ENCODE measurements around the gene ZNF782. TPM values are rescaled to one million over a fixed set of nuclear protein-coding genes. Genes with fewer than 3 reads are reported as not detected.
"Not testable (repeated sequence)": the region's sequence is repeated elsewhere in the genome, so short reads cannot be mapped to it uniquely, and the experiment has no call there.

ZNF782 gene
- total RNA-seq, 2 experiments from 2014 or later = 4.7 to 5.0 TPM

- ATAC-seq = no peak
- Mint-ChIP-seq H3K9me3 (no peaks in the 10 kb centered on the region), H3K27ac (no peak overlapping the region), H3K27me3 (peaks cover 29% of the 10 kb centered on the region), H3K4me3 (no peak overlapping the region), H3K36me3 (ENCODE audit: low read depth) (no peaks in the 10 kb centered on the region), H3K4me1 (ENCODE audit: low read depth) (peaks cover 23% of the 10 kb centered on the region)
- TF ChIP-seq, protein P1, sequence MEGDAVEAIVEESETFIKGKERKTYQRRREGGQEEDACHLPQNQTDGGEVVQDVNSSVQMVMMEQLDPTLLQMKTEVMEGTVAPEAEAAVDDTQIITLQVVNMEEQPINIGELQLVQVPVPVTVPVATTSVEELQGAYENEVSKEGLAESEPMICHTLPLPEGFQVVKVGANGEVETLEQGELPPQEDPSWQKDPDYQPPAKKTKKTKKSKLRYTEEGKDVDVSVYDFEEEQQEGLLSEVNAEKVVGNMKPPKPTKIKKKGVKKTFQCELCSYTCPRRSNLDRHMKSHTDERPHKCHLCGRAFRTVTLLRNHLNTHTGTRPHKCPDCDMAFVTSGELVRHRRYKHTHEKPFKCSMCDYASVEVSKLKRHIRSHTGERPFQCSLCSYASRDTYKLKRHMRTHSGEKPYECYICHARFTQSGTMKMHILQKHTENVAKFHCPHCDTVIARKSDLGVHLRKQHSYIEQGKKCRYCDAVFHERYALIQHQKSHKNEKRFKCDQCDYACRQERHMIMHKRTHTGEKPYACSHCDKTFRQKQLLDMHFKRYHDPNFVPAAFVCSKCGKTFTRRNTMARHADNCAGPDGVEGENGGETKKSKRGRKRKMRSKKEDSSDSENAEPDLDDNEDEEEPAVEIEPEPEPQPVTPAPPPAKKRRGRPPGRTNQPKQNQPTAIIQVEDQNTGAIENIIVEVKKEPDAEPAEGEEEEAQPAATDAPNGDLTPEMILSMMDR (IDR thresholded peaks at IDR 0.05) = no peak
- intact Hi-C loops (cut with micrococcal nuclease) = no loop called here
- no peak for DNase-seq
- ChIA-PET CTCF (interaction anchor here (1.1 to 7.5 kb wide), 5 partner anchors 12 to 527 kb away, joined by 3 to 43 read pairs (median 3); no protein-coding TSS in a partner anchor), POLR2A (interaction anchor here (0.7 kb wide), 1 partner anchor 515 kb away, joined by 3 read pairs; no protein-coding TSS in a partner anchor)
Measured at GRCh38 chr9:96874201-96874785, 20.0 kb upstream of the ZNF782 start.

GRCh38 chr9:96871176-96871575 lies 16.9 kb upstream of the ZNF782 start:
- no peaks in the 10 kb centered on the region for H3K9me3 Mint-ChIP-seq
- no peak overlapping the region for H3K27ac Mint-ChIP-seq

GRCh38 chr9:96868709-96869108 lies 14.4 kb upstream of the ZNF782 start:
- TF ChIP-seq, protein P1 (IDR thresholded peaks at IDR 0.05) = no peak
- intact Hi-C loops (cut with micrococcal nuclease) = no loop called here
- Mint-ChIP-seq H3K4me3 (no peak overlapping the region), H3K9me3 (peaks cover 4% of the 10 kb centered on the region), H3K27ac (no peak overlapping the region), H3K27me3 (peaks cover 7% of the 10 kb centered on the region), H3K4me1 (ENCODE audit: low read depth) (no peaks in the 10 kb centered on the region), H3K36me3 (ENCODE audit: low read depth) (peaks cover 4% of the 10 kb centered on the region)
- ATAC-seq (no peak), DNase-seq (no peak)
- POLR2A ChIA-PET = no interaction called here
- CTCF ChIA-PET = no interaction called here

More at GRCh38 chr9:96871176-96871575, 16.9 kb upstream of the ZNF782 start:
- H3K36me3 Mint-ChIP-seq (ENCODE audit: low read depth) = no peaks in the 10 kb centered on the region
- DNase-seq (no peak), ATAC-seq (no peak)
- H3K4me3 Mint-ChIP-seq = no peak overlapping the region
- ChIA-PET POLR2A (no interaction called here), CTCF (interaction anchor here (1.7 to 7.5 kb wide), 2 partner anchors 14 to 727 kb away, joined by 3 to 43 read pairs; no protein-coding TSS in a partner anchor)
- H3K4me1 Mint-ChIP-seq (ENCODE audit: low read depth) = peaks cover 21% of the 10 kb centered on the region
- TF ChIP-seq, protein P1 (IDR thresholded peaks at IDR 0.05) = no peak
- peaks cover 16% of the 10 kb centered on the region for H3K27me3 Mint-ChIP-seq
- intact Hi-C loops (cut with micrococcal nuclease) = no loop called here

- CTCF ChIA-PET = interaction anchor here (2.1 kb wide), 1 partner anchor 10 kb away, joined by 10 read pairs; no protein-coding TSS in a partner anchor
- Mint-ChIP-seq H3K4me1 (ENCODE audit: low read depth) (no peaks in the 10 kb centered on the region), H3K36me3 (ENCODE audit: low read depth) (peaks cover 4% of the 10 kb centered on the region), H3K27ac (no peak overlapping the region), H3K27me3 (peaks cover 4% of the 10 kb centered on the region), H3K9me3 (peaks cover 4% of the 10 kb centered on the region), H3K4me3 (no peak overlapping the region)
- POLR2A ChIA-PET = interaction anchor here (1.3 kb wide), 1 partner anchor 11 kb away, joined by 4 read pairs; no protein-coding TSS in a partner anchor
- intact Hi-C loops (cut with micrococcal nuclease) = no loop called here
- ATAC-seq (no peak), DNase-seq (no peak)
- TF ChIP-seq, protein P1 (IDR thresholded peaks at IDR 0.05) = no peak
Measured at GRCh38 chr9:96867079-96867804, 12.9 kb upstream of the ZNF782 start.

DNA sequence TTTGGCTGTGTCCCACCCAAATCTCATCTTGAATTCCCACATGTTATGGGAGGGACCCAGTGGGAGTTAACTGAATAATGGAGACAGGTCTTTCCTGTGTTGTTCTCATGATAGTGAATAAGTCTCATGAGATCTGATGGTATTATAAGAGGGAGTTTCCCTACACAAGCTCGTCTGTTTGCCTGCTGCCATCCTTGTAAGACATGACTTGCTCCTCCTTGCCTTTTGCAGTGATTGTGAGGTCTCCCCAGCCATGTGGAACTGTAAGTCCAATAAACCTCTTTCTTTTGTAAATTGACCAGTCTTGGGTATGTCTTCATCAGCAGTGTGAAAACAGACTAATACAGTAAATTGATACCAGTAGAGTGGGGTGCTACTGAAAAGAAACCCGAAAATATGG lies 10.9 kb upstream of the ZNF782 start:
- H3K27ac Mint-ChIP-seq; H3K36me3 Mint-ChIP-seq (ENCODE audit: low read depth); POLR2A ChIA-PET; H3K4me1 Mint-ChIP-seq (ENCODE audit: low read depth); H3K9me3 Mint-ChIP-seq; intact Hi-C loops (cut with micrococcal nuclease); DNase-seq; H3K27me3 Mint-ChIP-seq; H3K4me3 Mint-ChIP-seq; ATAC-seq: not testable (repeated sequence)
- CTCF ChIA-PET = interaction anchor here (1.1 kb wide), 1 partner anchor 9 kb away, joined by 6 read pairs; no protein-coding TSS in a partner anchor
